Stimulated activated CD4-positive, alpha-beta T cell treated with anti-CD3 and anti-CD28 coated beads, TNF-alpha, amount 100 ng/mL, for 24 hours (primary cell): ENCODE measurements around the gene SGCA.

Experiments
- DNase-seq, 3 experiments: peaks; one replicate each; pipeline ENCODE4 v3.0.0-alpha.2; 2020; ENCODE audit warnings: low read depth in 3 of 3

Gene SGCA

DNA sequence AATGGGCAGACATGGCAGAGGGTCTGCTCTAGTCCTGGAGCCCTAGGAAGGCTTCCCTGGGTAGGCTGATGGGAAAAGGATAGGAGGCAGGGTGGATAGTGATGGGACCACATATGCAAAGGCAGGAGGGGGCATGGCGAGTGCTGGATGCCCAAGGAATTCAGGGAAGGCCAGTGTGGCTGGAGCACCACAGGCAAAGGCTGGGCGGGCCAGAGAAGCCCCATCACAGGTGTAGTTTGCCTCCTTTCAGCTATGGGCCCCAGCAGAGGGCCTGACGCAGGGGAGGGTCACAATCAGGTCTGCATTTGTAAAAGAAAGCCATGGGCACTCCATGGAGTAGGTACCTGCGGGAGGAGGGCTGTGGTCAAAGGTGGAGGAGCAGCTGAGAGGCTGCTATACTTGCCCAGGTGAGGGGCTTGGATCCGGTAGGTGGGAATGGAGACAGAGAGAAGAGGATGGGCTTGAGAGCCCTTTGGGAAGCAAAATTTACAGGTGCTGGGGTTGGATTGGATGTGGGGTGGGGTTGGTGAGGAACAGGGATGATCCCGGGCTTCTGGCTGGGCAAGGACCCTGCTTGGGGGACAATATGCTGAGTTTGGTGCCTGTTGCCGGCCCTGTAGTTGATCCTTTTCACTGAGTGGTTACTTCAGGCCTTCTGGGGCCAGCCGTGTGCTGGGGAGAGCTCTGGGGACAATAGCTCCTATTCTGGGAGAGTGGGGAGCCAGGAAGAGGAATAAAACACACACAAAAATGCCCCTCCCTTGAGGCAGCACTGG lies 42.2 kb downstream of the SGCA start:
- DNase-seq, result no peak

DNA sequence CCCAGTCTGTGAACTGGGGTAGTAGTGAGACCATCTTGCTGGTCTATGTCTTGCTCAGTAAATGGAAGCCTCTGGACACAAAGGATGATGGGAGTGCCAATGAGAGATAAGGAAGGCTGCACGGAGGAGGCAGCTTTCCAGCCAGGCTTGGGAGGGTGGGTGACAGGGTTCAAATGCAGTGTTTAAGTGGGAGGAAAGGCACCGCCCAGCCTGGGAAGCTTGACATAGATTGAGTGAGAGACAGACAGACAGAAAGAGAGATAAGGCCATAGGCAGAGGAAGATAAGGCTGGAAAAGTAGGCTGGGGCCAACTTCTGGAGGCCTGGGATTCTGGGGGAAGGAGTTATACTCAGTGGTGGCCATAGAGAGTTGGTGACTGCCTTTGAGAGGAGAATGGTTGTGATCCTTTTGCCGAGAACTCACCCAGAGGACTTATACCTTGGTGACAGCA lies 42.8 kb downstream of the SGCA start:
- no peak for DNase-seq

DNA sequence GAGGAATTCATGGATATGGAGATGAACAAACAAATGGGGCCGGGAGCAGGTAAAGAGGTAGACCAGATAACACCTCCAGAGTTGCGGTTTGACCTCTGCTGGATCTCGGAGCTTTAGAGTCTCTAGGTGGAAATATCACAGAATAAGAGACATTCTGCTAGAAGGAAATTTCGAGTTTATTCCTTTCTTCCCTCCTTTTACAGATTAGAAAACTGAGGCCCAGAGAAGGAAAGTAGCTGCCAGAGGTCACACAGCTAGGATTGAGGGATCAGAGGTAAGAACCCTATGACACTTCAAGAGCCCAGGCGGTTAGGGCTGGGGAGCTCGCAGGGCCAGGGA lies 43.3 kb downstream of the SGCA start:
- no peak for DNase-seq

DNA sequence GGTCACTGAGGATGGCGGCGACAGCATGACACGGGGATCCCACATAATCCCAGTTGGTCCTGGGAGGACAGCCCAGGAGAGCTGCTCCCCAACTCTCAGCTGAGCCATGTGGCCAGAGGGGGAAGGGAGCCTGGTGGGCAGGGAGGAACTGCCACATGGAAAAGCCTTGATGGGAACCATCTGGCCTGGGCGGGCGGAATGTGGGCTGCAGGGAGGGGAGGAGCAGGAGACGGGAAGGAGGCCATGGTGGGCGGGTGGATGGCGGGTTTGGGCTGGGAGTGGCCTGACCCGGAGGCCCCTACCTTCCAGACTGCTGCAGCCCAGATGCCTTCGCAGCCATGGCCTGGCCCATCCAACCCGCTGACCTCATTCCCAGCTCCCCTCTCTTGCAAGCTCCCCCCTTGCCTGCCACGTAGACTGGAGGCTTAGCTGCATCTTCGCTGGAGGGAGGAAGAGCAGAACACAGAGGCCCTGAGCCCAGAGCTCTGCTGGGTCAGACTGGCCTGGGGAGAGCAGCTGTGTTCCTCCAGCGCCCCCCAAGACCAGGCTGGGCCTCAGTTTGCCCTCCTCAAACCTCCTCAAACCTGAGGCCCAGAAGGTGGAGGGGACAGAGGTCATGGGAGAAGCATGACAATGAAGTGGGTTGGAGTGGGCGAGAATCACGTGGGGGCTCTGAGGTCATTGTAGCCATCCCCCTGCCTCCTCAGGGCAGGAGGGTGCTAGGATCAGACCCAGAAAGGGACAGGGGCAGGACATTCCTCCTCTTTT lies 43.9 kb downstream of the SGCA start:
- DNase-seq, result no peak

GRCh38 chr17:50210240-50211225 lies 44.7 kb downstream of the SGCA start:
- DNase-seq, result no peak

GRCh38 chr17:50211249-50212120 lies 45.7 kb downstream of the SGCA start:
- DNase-seq, result no peak

- DNase-seq, result no peak
Measured at GRCh38 chr17:50212121-50212843, 46.5 kb downstream of the SGCA start.

DNA sequence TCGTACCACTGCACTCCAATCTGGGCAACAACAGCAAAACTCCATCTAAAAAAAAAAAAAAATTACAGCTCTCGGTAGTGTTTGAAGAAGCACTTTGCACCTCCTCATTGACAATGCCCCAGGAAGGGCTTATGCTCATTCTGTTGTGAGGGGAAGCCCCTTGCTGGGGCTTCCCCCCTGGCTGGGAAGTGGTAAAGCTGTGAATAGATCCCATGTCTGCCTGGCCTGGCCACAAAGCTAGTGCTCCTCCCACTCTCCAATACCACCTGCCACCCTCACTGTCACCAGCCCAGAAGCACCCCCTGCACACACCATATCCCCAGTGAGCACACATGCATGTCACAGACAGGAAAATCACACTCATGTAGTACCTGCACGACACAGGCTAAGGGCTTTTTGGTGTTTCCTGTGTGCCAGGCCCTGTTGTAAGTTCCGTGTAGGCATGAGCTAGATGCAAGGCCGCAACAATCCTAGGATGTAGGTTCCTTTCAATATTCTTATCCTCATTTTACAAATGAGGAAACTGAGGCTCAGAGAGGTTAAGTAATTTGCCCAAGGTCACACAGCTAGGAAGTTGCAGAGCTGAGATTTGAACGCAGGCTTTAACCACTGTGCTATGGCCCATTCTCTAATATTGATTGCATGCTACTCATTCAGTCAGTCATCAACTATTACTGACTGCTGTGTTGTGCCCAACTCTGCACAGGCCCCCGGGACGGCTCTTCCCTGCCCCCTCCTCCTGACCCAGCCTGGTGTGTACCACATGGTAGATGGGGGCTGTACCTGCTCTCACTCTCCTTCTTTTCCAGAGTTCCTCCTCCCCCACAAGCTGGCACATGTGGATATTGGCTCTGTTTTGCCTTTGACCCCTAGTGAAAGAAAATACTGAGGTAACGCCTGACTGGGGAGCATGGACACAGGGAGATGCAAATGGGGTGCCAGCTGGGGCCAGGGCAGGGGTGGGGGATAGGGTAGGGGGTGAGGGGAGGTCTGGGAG lies 47.5 kb downstream of the SGCA start:
- DNase-seq, result peak in 1 of 3 experiments; percentile 45

- no peak for DNase-seq
Measured at GRCh38 chr17:50214976-50215760, 49.4 kb downstream of the SGCA start.

GRCh38 chr17:50217591-50217990 lies 51.8 kb downstream of the SGCA start:
- no peak for DNase-seq

GRCh38 chr17:50218071-50218759 lies 52.4 kb downstream of the SGCA start:
- no peak for DNase-seq

- no peak for DNase-seq
Measured at GRCh38 chr17:50218771-50219315, 53.0 kb downstream of the SGCA start.

DNA sequence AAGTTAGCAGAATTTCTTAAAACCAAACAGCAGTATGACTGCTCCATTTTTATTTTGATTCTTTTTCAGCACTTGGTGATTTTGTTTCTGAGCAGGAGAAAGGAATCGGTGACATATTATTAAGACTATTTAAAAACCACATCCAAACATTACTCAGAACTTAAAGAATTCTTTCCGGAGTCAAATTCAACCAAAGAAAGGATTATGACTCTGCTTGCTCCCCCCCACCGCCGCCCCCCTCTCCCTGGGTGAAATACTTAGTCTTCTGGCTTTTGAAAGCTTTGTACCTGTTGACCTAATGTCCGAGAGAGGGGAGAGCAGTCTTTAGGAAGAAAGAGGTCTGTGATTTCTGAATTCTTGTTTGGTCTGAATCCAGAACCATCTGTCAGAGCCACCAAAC lies 53.5 kb downstream of the SGCA start:
- DNase-seq, result no peak

DNA sequence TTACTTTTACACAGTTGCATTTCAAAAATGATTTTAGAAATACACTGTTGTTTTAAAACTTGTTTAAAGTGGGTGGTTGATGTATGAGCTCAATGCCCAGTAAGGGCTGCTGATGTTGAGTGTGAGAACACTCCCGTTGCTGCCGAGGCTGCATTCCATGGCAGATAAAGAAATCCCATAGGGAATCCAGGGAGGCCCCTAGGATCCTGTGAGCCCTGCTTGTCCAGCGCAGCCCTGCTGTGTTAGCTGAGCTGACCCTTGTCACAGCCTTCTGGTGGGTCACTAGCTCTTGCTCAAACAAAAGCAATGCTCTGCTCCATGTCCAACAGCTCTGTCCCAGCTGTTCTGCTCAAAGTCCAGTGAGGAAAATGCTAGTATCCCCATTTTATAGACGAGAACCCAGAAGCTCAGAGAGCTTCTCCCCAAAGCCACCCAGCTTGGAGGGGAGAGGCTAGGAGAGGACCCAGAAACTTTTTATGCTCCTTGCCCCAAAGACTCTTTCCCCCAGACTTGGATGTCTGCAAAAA lies 54.2 kb downstream of the SGCA start:
- DNase-seq, result no peak

GRCh38 chr17:50220811-50221210 lies 55.0 kb downstream of the SGCA start:
- no peak for DNase-seq

- no peak for DNase-seq
Measured at GRCh38 chr17:50221266-50221863, 55.6 kb downstream of the SGCA start.
